Stimulated activated CD4-positive, alpha-beta T cell treated with anti-CD3 and anti-CD28 coated beads, Interleukin-2, amount 100 ng/mL, for 4 hours (primary cell): ENCODE data around the gene NFKBIB.
"Not testable (repeated sequence)": the region's sequence is repeated elsewhere in the genome, so short reads cannot be mapped to it uniquely, and the experiment has no call there.

Experiments
- DNase-seq: peaks from one replicate; pipeline ENCODE4 v3.0.0-alpha.2; 2020; ENCODE audit warnings: low read depth

Gene NFKBIB

DNA sequence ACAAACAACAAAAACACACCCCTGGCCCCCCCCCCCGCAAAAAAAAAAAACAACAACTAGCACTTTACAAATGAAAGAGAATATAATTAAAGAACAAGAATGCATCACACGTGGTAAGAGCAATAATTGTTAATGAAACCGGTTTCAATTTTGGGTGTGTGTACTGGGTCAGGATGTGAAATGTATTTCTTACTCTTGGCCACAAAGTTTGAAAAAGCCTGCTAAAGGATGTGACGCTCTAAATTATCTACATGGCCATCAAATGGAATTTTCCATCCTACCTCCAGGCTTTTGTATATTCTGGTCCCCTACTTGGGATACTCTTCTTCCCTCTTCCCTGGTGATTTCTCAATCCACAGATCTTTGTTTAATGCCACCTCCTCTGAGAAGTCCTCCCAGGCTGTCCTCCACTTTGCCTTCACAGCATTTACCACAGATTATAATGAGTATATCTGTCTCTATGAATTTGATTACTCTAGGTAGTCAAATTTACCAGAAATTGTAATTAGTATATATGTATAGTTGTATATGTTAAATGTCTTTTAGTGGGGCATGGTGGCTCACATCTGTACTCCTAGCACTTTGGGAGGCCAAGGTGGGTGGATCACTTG, 28.7 kb downstream of the NFKBIB start:
- DNase-seq, result no peak

DNA sequence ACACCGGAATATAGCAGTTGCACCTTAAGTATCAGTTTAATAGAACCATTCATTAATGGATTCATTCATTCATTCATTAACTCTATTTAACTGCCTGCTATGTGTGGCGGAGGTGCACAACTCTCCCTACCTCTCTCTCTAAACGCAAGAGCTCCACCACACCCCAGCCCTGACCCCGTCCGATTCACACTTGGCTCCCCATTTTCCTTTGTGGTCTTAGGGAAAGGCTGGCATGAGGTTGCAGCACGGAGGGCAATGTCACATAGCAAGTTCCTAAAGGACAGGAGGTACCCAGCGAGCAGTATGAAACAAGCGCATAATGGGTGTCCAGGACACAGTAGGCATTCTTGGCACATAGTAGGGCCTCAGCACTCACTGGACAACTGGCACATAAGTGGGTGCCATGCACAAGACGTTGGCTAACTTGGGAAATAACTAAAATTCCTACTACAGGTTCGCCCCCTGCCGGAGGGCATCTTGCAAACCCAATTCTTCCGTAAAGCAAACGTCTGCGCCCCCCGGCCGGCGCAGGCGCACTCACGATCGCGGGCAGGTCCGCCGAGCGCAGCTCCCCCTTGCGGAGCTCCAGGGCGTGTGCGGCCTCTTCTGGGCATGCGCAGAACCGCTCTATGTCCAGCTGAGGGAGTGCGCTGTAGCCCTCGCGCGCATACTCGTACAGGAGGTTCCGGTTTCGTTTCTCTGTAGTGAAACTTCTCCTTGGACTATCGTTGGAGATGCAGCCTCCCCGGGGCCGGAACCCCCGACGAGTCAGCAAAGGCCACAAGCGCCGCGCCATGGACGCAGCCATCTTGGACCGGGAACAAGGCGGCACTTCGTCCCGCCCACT, 30.4 kb downstream of the NFKBIB start, which contains the start of gene SARS2:
TSS of gene SARS2 (minus strand) at position 835 of the 847 bp plus-strand sequence. CDS start at position 808, 27 bp downstream.
- peak; percentile 86 for DNase-seq

GRCh38 chr19:38930776-38931520, 31.2 kb downstream of the NFKBIB start, which contains the start of gene MRPS12:
MRPS12 (plus strand) TSS chr19:38930944; CDS start chr19:38931295, 351 bp downstream.
- DNase-seq, result peak; percentile 98

- no peak for DNase-seq
Observed at GRCh38 chr19:38931521-38931793, 31.7 kb downstream of the NFKBIB start.

GRCh38 chr19:38932425-38933179, 32.8 kb downstream of the NFKBIB start:
- DNase-seq, result peak; percentile 24

DNA sequence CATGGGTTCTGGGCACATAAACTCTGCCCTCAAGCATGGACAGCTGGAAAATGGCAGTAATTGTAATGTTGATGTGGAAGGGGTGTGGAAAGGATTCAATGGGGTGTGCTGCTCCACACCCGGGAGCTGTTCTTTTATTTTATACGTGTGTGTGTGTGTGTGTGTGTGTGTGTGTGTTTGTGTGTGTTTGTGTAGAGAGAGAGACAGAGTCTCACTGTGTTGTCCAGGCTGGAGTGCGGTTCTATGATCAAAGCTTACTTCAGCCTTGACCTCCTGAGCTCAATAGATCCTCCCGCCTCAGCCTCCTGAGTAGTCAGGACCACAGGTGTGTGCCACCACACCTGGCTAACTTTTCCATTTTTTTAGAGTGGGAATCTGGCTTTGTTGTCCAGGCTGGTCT, 33.8 kb downstream of the NFKBIB start:
- DNase-seq, result no peak

- DNase-seq, result no peak
Observed at GRCh38 chr19:38939957-38940356, 40.2 kb downstream of the NFKBIB start.

DNA sequence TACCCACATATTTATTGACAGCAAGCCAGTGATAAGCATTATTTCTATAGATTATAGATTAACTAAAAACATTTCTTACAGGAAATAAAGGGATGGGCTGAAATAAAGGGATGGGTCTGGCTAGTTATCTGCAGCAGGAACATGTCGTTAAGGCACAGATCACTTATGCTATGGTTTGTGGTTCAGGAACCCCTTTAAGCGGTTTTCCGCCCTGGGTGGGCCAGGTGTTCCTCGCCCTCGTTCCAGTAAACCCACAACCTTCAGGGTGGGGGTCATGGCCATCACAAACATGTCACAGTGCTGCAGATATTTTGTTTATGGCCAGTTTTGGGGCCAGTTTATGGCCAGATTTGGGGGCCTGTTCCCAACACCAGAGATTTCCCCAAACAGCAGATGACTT, 41.7 kb downstream of the NFKBIB start:
- not testable (repeated sequence) for DNase-seq

- DNase-seq, result no peak
Observed at GRCh38 chr19:38941979-38942378, 42.2 kb downstream of the NFKBIB start.

DNA sequence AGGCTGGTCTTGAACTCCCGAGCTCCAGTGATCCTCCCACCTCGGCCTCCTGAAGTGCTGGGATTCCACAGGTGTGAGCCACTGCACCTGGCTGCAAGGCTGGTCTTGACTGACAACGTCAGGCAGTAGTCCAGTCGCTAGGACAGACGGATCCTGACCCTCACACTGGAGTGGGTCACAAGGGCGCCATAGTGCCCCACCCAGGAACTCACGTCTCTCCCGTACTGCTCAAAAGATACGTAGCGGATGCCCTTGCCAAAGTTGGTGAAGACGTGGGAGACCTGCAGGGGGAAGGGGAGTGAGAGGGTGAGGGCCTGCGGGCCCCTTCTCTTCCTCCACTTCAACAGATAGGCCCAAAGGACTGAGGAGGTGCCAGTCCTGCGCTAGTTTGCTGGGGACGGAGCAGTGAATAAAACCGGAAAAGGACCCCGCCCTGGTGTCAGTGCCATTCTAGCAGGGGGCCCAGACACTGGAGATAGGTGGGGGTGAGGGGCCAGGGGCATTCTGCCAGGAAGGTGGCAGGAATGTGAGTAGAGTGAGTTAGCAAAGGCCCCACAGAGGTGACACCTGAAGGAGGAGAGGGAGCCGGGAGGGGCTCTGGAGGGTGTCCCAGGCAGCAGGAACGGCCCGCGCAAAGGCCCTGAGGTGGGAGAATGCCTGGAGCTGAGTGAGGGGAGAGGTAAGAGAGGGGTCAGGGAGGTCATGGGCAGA, 42.9 kb downstream of the NFKBIB start:
- DNase-seq, result no peak

DNA sequence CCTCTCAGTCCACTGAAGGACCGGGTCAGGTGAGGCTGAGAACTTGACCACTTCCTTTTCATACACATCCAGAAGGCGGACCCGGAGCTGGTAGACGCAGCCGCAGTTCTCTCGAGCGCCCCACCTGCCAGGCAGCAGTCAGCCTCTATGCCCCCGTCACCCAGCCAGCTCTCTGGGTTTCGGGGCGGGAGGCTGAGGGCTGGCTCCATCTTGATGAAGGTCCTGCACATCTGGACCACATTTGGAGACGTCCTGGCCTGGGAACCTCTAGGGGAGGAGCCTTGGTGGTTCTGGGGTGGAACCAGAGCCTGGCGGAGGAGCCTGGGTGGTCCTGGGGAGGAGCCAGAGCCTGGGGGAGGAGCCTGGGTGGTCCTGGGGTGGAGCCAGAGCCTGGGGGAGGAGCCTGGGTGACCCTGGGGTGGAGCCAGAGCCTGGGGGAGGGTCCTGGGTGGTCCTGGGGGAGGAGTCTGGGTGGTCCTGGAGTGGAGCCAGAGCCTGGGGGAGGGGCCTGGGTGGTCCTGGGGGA, 45.3 kb downstream of the NFKBIB start:
- DNase-seq, result no peak

GRCh38 chr19:38945562-38946228, 45.9 kb downstream of the NFKBIB start:
- no peak for DNase-seq

- DNase-seq, result no peak
Observed at GRCh38 chr19:38946229-38947010, 46.7 kb downstream of the NFKBIB start.

GRCh38 chr19:38949580-38950367, 50.0 kb downstream of the NFKBIB start:
- DNase-seq, result peak; percentile 88

DNA sequence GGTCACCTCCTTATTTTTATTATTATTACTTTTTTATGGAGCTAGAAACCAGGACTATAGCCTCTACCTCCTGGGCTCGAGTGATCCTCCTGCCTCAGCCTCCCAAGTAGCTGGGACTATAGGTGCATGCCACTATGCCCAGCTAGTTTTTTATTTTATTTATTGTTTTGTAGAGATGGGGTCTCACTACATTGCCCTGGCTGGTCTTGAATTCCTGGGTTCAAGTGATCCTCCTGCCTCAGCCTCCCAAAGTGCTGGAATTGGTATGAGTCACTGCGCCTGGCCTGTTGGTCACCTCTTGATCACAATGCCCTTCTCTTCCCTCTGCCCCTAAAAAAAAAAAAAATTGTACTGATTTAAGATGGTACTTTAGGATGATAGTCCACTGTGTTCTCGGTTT, 51.4 kb downstream of the NFKBIB start:
- DNase-seq, result no peak

GRCh38 chr19:38952395-38953165, 52.8 kb downstream of the NFKBIB start:
- DNase-seq, result peak; percentile 24

- DNase-seq, result no peak
Observed at GRCh38 chr19:38953677-38954076, 53.9 kb downstream of the NFKBIB start.

DNA sequence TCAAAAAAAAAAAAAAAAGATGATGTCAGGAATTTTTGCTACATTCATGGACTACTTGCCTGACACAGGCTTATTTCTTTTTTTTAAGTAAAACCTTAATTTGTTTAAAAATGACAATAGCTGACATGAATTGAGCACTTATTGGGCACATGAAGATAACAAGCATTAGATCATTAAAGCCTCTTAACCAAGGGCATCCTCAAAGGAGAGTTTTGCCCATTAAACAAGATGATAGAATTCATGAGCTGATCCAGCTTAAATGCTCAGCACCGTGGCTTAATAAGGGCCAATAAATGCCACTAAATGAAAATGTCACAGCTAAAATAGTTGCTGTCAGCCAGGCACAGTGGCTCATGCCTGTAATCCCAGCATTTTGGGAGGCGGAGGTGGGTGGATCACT, 56.5 kb downstream of the NFKBIB start:
- DNase-seq, result no peak
